Activated CD8-positive, alpha-beta T cell treated with anti-CD3 and anti-CD28 coated beads, Interleukin-2, amount 10 ng/mL, durations not matched to agents 7 days and 5 days (primary cell): ENCODE results near the gene HCST. TPM values are rescaled to one million over a fixed set of nuclear protein-coding genes. Genes with fewer than 3 reads are reported as not detected.

Source experiments
- ATAC-seq: fragments of 150-1000 bp; cut with Tn5 transposase; one replicate; pipeline ENCODE4 v1.10.0; 2021; ENCODE audit warnings: moderate library complexity
- CTCF ChIA-PET: fragments of 350-600 bp; sonication (Branson Sonifier 250); formaldehyde crosslinking; loops from one replicate; lab custom pipeline; 2021; ENCODE audit warnings: antibody characterized with exemption; lab: Charles Lee
- POLR2A ChIA-PET: fragments of 350-600 bp; sonication (Branson Sonifier 250); formaldehyde crosslinking; loops from one replicate; lab custom pipeline; 2021; ENCODE audit warnings: antibody characterized with exemption; lab: Charles Lee
- DNase-seq: peaks from one replicate; pipeline ENCODE4 v3.0.0-alpha.2; 2020
- H3K27ac Mint-ChIP-seq: one replicate; pipeline ENCODE4 v1.8.0; 2021; ENCODE audit warnings: mild to moderate bottlenecking, mixed read lengths
- H3K27me3 Mint-ChIP-seq: one replicate; pipeline ENCODE4 v1.8.0; 2021; ENCODE audit warnings: low read depth, mixed read lengths
- H3K36me3 Mint-ChIP-seq: one replicate; pipeline ENCODE4 v1.8.0; 2021; ENCODE audit warnings: low read depth, mixed read lengths
- H3K4me1 Mint-ChIP-seq: one replicate; pipeline ENCODE4 v1.8.0; 2021; ENCODE audit warnings: low read depth, mixed read lengths
- H3K4me3 Mint-ChIP-seq: one replicate; pipeline ENCODE4 v1.8.0; 2021; ENCODE audit warnings: mild to moderate bottlenecking, mixed read lengths
- H3K9me3 Mint-ChIP-seq: one replicate; pipeline ENCODE4 v1.8.0; 2022; ENCODE audit warnings: mixed read lengths; ENCODE audit not compliant: insufficient read depth
- total RNA-seq, 2 experiments: library from RNA; stranded (reverse); gene quantifications; one replicate each; pipeline ENCODE4 v1.2.3, GENCODE V29; 2021

The HCST gene
- total RNA-seq, 2 experiments from 2014 or later = 196 to 216 TPM

GRCh38 chr19:35925501-35925900 lies 23.2 kb downstream of the HCST start:
- ATAC-seq (no peak), DNase-seq (no peak)
- peaks cover 9% of the 10 kb centered on the region for H3K36me3 Mint-ChIP-seq
- CTCF ChIA-PET = interaction anchor here (2.6 to 2.8 kb wide), 2 partner anchors 10 to 44 kb away, joined by 7 read pairs; no protein-coding TSS in a partner anchor
- H3K27me3 Mint-ChIP-seq = peaks cover 2% of the 10 kb centered on the region
- POLR2A ChIA-PET = interaction anchor here (1.2 to 1.4 kb wide), 2 partner anchors 22 to 25 kb away, joined by 3 to 4 read pairs; partner anchors contain the start of gene NFKBID
- H3K9me3 Mint-ChIP-seq = peaks cover 8% of the 10 kb centered on the region
- H3K4me3 Mint-ChIP-seq = no peak overlapping the region
- peaks cover 12% of the 10 kb centered on the region for H3K4me1 Mint-ChIP-seq
- H3K27ac Mint-ChIP-seq = no peak overlapping the region

DNA sequence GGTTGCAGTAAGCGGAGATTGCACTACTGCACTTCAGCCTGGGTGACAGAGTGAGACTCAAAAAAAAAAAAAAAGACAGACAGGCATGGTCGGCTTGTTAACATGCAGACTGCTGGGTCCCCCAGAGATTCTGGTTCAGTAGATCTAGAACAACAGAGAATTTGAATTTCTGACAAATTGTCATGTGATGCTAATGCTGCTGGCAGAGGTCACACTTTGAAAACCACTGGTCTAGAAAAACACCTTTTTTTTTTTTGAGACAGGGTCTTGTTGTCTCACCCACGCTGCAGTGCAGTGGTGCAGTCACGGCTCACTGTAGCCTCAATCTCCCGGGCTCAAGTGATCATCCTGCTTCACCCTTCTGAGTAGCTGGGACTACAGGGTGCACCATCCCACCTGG lies 26.2 kb downstream of the HCST start:
- H3K27ac Mint-ChIP-seq = peak overlapping the region; percentile 63
- ATAC-seq = no peak
- peaks cover 2% of the 10 kb centered on the region for H3K27me3 Mint-ChIP-seq
- H3K36me3 Mint-ChIP-seq = peaks cover 9% of the 10 kb centered on the region
- POLR2A ChIA-PET = interaction anchor here (1.6 to 3.2 kb wide), 2 partner anchors 25 to 28 kb away, joined by 5 to 22 read pairs; partner anchors contain the start of gene NFKBID
- no peak for DNase-seq
- H3K9me3 Mint-ChIP-seq = peaks cover 8% of the 10 kb centered on the region
- peaks cover 29% of the 10 kb centered on the region for H3K4me1 Mint-ChIP-seq
- CTCF ChIA-PET = interaction anchor here (2.1 to 3.9 kb wide), 2 partner anchors 25 to 45 kb away, joined by 14 to 24 read pairs; no protein-coding TSS in a partner anchor
- H3K4me3 Mint-ChIP-seq = no peak overlapping the region

GRCh38 chr19:35929876-35930275 lies 27.5 kb downstream of the HCST start:
- peak overlapping the region; percentile 45 for H3K4me3 Mint-ChIP-seq
- ChIA-PET CTCF (interaction anchor here (1.1 to 3.9 kb wide), 4 partner anchors 9 to 47 kb away, joined by 4 to 24 read pairs (median 9); no protein-coding TSS in a partner anchor), POLR2A (interaction anchor here (1.0 to 3.2 kb wide), 5 partner anchors 12 to 58 kb away, joined by 3 to 22 read pairs (median 4); partner anchors contain the start of gene NFKBID)
- DNase-seq (no peak), ATAC-seq (no peak)
- H3K9me3 Mint-ChIP-seq = peaks cover 8% of the 10 kb centered on the region
- peaks cover 29% of the 10 kb centered on the region for H3K4me1 Mint-ChIP-seq
- peaks cover 4% of the 10 kb centered on the region for H3K27me3 Mint-ChIP-seq
- peaks cover 9% of the 10 kb centered on the region for H3K36me3 Mint-ChIP-seq
- H3K27ac Mint-ChIP-seq = peak overlapping the region; percentile 89

DNA sequence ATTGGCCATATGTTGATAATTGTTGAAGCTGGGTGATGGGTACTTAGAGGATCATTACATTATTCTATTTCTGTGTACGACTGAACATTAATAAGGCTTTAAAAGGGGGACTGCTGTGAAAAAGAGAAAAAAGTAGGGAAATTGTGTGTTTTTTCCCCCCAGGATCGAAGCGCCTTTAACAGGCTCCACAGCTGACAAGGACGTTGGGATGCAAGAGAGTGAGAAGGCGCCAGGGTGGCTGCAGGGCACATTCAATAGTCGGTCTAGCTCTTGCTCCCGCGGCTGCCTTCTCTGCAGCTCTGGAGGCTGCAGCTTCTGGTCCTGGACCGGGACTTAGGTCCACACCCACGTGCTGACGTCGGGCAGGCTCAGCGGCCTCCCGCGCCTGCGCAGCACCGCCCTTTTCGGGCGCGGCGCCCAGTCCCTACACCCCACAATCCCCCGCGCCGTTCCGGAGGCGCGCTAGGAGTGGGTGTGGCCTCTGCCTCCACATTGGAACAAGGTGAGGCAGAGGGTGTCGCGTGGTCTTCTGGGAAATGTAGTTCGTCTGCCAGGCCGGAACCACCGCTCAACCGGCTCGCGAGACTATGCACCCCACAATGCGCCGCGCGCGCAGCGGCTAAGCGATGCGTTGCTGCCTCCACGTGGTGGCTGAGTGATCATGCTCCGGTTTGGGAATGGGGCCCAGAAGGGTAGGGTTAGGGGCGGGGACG lies 29.0 kb downstream of the HCST start:
- Mint-ChIP-seq H3K4me3 (peak overlapping the region; percentile 74), H3K4me1 (peaks cover 33% of the 10 kb centered on the region), H3K27me3 (peaks cover 2% of the 10 kb centered on the region), H3K27ac (peak overlapping the region; percentile 91), H3K36me3 (no peaks in the 10 kb centered on the region), H3K9me3 (no peaks in the 10 kb centered on the region)
- CTCF ChIA-PET = interaction anchor here (0.6 to 3.9 kb wide), 39 partner anchors 10 to 283 kb away, joined by 3 to 95 read pairs (median 5); partner anchors contain the start of genes APLP1, COX6B1, IGFLR1 and KIRREL2
- ATAC-seq (peak; percentile 96), DNase-seq (peak; percentile 100)
- POLR2A ChIA-PET = interaction anchor here (0.7 to 3.2 kb wide), 9 partner anchors 28 to 283 kb away, joined by 3 to 22 read pairs (median 4); partner anchors contain the start of genes LIN37, NFKBID, SDHAF1 and ZNF146

- POLR2A ChIA-PET = interaction anchor here (1.0 to 3.2 kb wide), 5 partner anchors 28 to 283 kb away, joined by 3 to 22 read pairs (median 5); partner anchors contain the start of genes LIN37, NFKBID, ZNF146 and ZNF565
- no peaks in the 10 kb centered on the region for H3K9me3 Mint-ChIP-seq
- DNase-seq = no peak
- H3K27me3 Mint-ChIP-seq = peaks cover 2% of the 10 kb centered on the region
- peak; percentile 17 for ATAC-seq
- no peaks in the 10 kb centered on the region for H3K36me3 Mint-ChIP-seq
- peak overlapping the region; percentile 52 for H3K4me3 Mint-ChIP-seq
- H3K27ac Mint-ChIP-seq = no peak overlapping the region
- CTCF ChIA-PET = interaction anchor here (0.7 to 3.9 kb wide), 16 partner anchors 14 to 237 kb away, joined by 3 to 95 read pairs (median 5); partner anchors contain the start of genes APLP1 and NPHS1
- peaks cover 36% of the 10 kb centered on the region for H3K4me1 Mint-ChIP-seq
Observed at GRCh38 chr19:35931874-35932202, 29.5 kb downstream of the HCST start.

DNA sequence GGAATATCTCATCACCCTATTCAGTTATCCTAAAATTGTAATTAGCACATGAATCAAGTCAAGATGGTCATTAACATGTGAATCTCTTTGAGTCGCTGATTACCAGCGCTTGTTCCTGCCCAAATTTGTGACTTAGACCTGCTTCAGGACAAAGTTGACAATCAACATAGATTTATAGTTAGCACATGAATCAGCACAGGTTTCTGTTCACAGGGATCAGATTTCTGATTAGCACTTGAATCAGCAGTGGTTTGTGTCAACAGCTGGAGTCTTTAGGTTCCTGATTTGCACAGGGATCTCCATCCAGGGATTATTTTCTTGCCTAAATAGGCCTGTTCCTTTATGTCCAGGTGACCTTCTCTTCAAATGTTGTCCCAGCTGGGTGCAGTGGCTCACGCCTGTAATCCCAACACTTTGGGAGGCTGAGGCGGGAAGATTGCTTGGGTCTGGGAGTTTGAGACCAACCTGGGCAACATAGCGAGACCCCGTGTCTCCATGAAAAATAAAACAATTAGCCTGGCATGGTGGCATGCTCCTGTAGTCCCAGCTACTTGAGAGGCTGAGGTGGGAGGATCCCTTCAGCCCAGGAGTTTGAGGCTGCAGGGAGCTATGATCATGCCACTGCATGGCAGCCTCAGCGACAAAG lies 30.1 kb downstream of the HCST start:
- no peaks in the 10 kb centered on the region for H3K9me3 Mint-ChIP-seq
- no peaks in the 10 kb centered on the region for H3K36me3 Mint-ChIP-seq
- ATAC-seq (no peak), DNase-seq (no peak)
- H3K27ac Mint-ChIP-seq = no peak overlapping the region
- peaks cover 41% of the 10 kb centered on the region for H3K4me1 Mint-ChIP-seq
- H3K27me3 Mint-ChIP-seq = peaks cover 2% of the 10 kb centered on the region
- ChIA-PET CTCF (interaction anchor here (0.7 to 3.9 kb wide), 9 partner anchors 13 to 238 kb away, joined by 3 to 95 read pairs (median 8); partner anchors contain the start of gene APLP1), POLR2A (interaction anchor here (1.0 to 2.2 kb wide), 3 partner anchors 32 to 221 kb away, joined by 3 to 11 read pairs (median 5); partner anchors contain the start of genes LIN37 and NFKBID)
- H3K4me3 Mint-ChIP-seq = no peak overlapping the region

DNA sequence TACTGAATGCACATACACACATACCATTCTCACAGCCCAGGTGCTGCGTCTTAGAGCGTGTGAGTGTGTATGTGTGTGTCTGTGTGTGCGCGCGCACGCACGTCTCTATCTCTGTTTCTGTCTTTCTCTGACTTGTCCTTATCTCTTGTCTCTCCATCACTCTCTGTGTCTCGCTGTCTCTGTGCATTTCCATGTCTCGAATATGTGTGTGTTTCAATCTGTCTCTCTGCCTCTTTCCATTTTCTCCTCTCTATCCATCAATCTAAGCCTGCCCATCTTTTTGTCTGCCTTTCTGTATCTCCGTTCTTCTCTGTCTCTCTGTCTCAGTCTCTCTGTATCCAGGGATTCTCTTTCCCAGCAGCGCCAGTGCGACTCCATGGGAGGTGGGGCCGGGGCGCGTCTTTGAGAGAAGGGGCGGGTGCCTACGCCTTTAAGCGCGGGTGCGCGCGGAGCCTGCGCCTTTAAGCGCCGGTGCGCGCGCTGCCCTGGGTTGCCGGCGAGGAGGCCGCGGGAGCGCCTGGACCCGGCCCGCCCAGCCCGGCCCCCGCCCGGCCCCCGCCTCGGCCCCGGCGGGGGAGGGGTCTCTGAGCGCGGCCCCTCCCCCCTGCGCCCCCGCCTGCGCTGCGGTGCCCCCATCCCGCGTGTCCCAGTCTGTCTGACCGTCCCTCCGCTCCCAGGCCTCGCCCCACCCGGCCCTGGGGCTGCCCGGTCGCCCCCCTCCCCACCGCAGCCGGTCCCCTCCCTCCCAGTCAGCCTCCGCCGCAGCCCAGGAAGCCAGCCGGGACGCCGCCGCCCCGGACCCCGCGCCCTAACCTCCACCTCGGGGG lies 33.8 kb downstream of the HCST start, which contains the start of gene LRFN3:
LRFN3 (plus strand) TSS at position 464 of the 827 bp plus-strand sequence. CDS start 3,052 bp downstream, outside the sequence.
- Mint-ChIP-seq H3K27me3 (peaks cover 2% of the 10 kb centered on the region), H3K4me1 (peaks cover 43% of the 10 kb centered on the region), H3K27ac (peak within 1 kb of the TSS; percentile 22), H3K36me3 (peaks cover 6% of the 10 kb centered on the region), H3K9me3 (no peaks in the 10 kb centered on the region), H3K4me3 (peak within 1 kb of the TSS; percentile 79)
- DNase-seq = peak; percentile 63
- ChIA-PET CTCF (interaction anchor here (1.3 kb wide), 1 partner anchor 23 kb away, joined by 3 read pairs; no protein-coding TSS in a partner anchor), POLR2A (no interaction called here)
- ATAC-seq = peak; percentile 12

DNA sequence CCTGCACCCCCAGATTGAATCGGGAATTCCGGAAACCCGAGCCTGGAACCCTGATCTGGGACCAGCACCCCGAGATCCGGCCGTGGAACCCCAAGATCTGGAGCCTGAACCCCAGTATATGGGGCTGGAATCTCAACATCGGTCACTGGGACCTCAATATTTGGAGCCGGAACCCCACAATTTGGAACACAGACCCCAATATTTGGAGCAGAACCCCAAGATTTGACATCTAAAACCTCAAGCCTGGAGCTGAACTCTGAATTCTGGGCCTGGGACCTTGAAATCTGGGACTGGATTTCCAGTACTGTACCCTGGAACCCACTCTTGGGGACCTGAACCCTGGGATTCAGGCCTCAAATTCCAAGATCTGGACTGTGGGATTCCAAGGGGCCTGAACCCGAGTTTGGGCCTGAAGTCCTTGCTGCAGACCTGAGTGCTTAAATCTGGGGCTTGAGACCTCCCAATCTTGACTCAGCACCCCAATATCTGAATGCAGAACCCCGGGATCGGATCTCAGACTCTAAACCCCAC lies 34.5 kb downstream of the HCST start:
- CTCF ChIA-PET = interaction anchor here (1.3 kb wide), 1 partner anchor 22 kb away, joined by 3 read pairs; no protein-coding TSS in a partner anchor
- DNase-seq = no peak

GRCh38 chr19:35937345-35938281 lies 35.3 kb downstream of the HCST start:
- ChIA-PET CTCF (interaction anchor here (1.3 kb wide), 1 partner anchor 21 kb away, joined by 3 read pairs; no protein-coding TSS in a partner anchor), POLR2A (no interaction called here)
- H3K36me3 Mint-ChIP-seq = peaks cover 8% of the 10 kb centered on the region
- peaks cover 32% of the 10 kb centered on the region for H3K4me1 Mint-ChIP-seq
- no peaks in the 10 kb centered on the region for H3K9me3 Mint-ChIP-seq
- DNase-seq (no peak), ATAC-seq (no peak)
- H3K27me3 Mint-ChIP-seq = peaks cover 2% of the 10 kb centered on the region
- H3K4me3 Mint-ChIP-seq = peak overlapping the region; percentile 79
- no peak overlapping the region for H3K27ac Mint-ChIP-seq

More for the DNA sequence above, 34.5 kb downstream of the HCST start:
- POLR2A ChIA-PET = no interaction called here
- ATAC-seq = no peak
- peaks cover 2% of the 10 kb centered on the region for H3K27me3 Mint-ChIP-seq
- H3K4me3 Mint-ChIP-seq = peak overlapping the region; percentile 79
- no peak overlapping the region for H3K27ac Mint-ChIP-seq
- H3K4me1 Mint-ChIP-seq = peaks cover 37% of the 10 kb centered on the region
- H3K9me3 Mint-ChIP-seq = no peaks in the 10 kb centered on the region
- H3K36me3 Mint-ChIP-seq = peaks cover 8% of the 10 kb centered on the region
